OCI-LY3 (cell line): ENCODE data around the gene TNFRSF19.

Experiments used
- H2AFZ ChIP-seq: fragments of 200-600, 300-600 bp; shearing (Covaris generic); 2 replicates; pipeline ENCODE4 v1.6.0; 2014; ENCODE audit warnings: antibody characterized with exemption, low read depth, low read length
- H3K27ac ChIP-seq: fragments of 200-600, 300-600 bp; sonication (generic); 2 replicates; pipeline ENCODE4 v1.5.1; 2014; ENCODE audit warnings: mild to moderate bottlenecking, low read length, moderate library complexity, mixed read lengths
- H3K27me3 ChIP-seq: fragments of 200-600, 300-600 bp; sonication (generic); 2 replicates; pipeline ENCODE4 v1.6.1; 2014; ENCODE audit warnings: low read depth, low read length, mixed read lengths
- H3K36me3 ChIP-seq: fragments of 200-600, 300-600 bp; sonication (generic); replicated peaks from 2 replicates; pipeline ENCODE3; 2014; ENCODE audit warnings: low read depth, low read length, mixed read lengths
- H3K4me1 ChIP-seq: fragments of 300-600, 200-600 bp; sonication (generic); 2 replicates; pipeline ENCODE4 v1.6.1; 2014; ENCODE audit warnings: low read length, mixed read lengths
- H3K4me2 ChIP-seq: fragments of 200-600, 300-600 bp; sonication (generic); 2 replicates; pipeline ENCODE4 v1.6.1; 2014; ENCODE audit warnings: low read length, mixed read lengths
- H3K4me3 ChIP-seq: fragments of 300-600, 200-600 bp; sonication (generic); 2 replicates; pipeline ENCODE4 v1.5.1; 2014; ENCODE audit warnings: antibody characterized with exemption, mild to moderate bottlenecking, low read length, moderate library complexity
- H3K79me2 ChIP-seq: fragments of 300-600, 200-600 bp; shearing (Covaris generic); 2 replicates; pipeline ENCODE4 v1.6.1; 2014; ENCODE audit warnings: mild to moderate bottlenecking, low read length, mixed read lengths
- H3K9ac ChIP-seq: fragments of 300-600, 200-600 bp; shearing (Covaris generic); 2 replicates; pipeline ENCODE4 v1.6.0; 2014; ENCODE audit warnings: mild to moderate bottlenecking, low read length, moderate library complexity
- H3K9me3 ChIP-seq: fragments of 200-600, 300-600 bp; shearing (Covaris generic); 2 replicates; pipeline ENCODE4 v1.6.1; 2014; ENCODE audit warnings: low read length, mixed read lengths; ENCODE audit not compliant: insufficient read depth
- H4K20me1 ChIP-seq: fragments of 200-600, 300-600 bp; sonication (generic); 2 replicates; pipeline ENCODE4 v1.6.1; 2016; ENCODE audit warnings: low read length, mixed read lengths; ENCODE audit not compliant: insufficient read depth
- EZH2phosphoT487 ChIP-seq: fragments of 200-600 bp; shearing (Covaris generic); IDR thresholded peaks from 2 replicates; pipeline ENCODE4 v1.6.1; 2018; ENCODE audit warnings: antibody characterized with exemption, mixed run types, low read depth
- TF ChIP-seq, protein P1 (sequence below): fragments of 200-600, 300-600 bp; sonication (generic); IDR thresholded peaks from 2 replicates; pipeline ENCODE4 v1.5.1; 2014; ENCODE audit warnings: antibody characterized with exemption, low read length, low read depth

Gene TNFRSF19

GRCh38 chr13:23615395-23616081, 45.3 kb downstream of the TNFRSF19 start:
- peaks cover 42% of the 10 kb centered on the region for H3K27me3 ChIP-seq
- H3K79me2 ChIP-seq = no peaks in the 10 kb centered on the region
- peaks cover 4% of the 10 kb centered on the region for H3K4me1 ChIP-seq
- no peak overlapping the region for H3K27ac ChIP-seq
- no peak overlapping the region for H3K9ac ChIP-seq
- TF ChIP-seq EZH2phosphoT487 = no peak
- TF ChIP-seq, protein P1, sequence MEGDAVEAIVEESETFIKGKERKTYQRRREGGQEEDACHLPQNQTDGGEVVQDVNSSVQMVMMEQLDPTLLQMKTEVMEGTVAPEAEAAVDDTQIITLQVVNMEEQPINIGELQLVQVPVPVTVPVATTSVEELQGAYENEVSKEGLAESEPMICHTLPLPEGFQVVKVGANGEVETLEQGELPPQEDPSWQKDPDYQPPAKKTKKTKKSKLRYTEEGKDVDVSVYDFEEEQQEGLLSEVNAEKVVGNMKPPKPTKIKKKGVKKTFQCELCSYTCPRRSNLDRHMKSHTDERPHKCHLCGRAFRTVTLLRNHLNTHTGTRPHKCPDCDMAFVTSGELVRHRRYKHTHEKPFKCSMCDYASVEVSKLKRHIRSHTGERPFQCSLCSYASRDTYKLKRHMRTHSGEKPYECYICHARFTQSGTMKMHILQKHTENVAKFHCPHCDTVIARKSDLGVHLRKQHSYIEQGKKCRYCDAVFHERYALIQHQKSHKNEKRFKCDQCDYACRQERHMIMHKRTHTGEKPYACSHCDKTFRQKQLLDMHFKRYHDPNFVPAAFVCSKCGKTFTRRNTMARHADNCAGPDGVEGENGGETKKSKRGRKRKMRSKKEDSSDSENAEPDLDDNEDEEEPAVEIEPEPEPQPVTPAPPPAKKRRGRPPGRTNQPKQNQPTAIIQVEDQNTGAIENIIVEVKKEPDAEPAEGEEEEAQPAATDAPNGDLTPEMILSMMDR = no peak
- no peak overlapping the region for H3K4me2 ChIP-seq
- no peaks in the 10 kb centered on the region for H3K9me3 ChIP-seq
- no peak overlapping the region for H3K4me3 ChIP-seq
- no peaks in the 10 kb centered on the region for H3K36me3 ChIP-seq
- H4K20me1 ChIP-seq = no peaks in the 10 kb centered on the region
- H2AFZ ChIP-seq = no peak overlapping the region

- Histone ChIP-seq H3K9me3 (no peaks in the 10 kb centered on the region), H2AFZ (no peak overlapping the region), H3K4me3 (no peak overlapping the region), H3K9ac (no peak overlapping the region), H3K4me2 (no peak overlapping the region), H3K27ac (no peak overlapping the region), H3K27me3 (peaks cover 42% of the 10 kb centered on the region), H3K79me2 (no peaks in the 10 kb centered on the region), H3K36me3 (no peaks in the 10 kb centered on the region), H3K4me1 (0 out of 2 replicates have a peak, but pooled peaks cover under 1% of the 10 kb centered on the region), H4K20me1 (no peaks in the 10 kb centered on the region)
- no peak for TF ChIP-seq EZH2phosphoT487
- TF ChIP-seq, protein P1 = no peak
Observed at GRCh38 chr13:23616228-23616627, 46.0 kb downstream of the TNFRSF19 start.

GRCh38 chr13:23617551-23618024, 47.4 kb downstream of the TNFRSF19 start:
- H3K4me1 ChIP-seq = no peaks in the 10 kb centered on the region
- TF ChIP-seq, protein P1 = no peak
- no peak for TF ChIP-seq EZH2phosphoT487
- H3K4me2 ChIP-seq = no peak overlapping the region
- peaks cover 42% of the 10 kb centered on the region for H3K27me3 ChIP-seq
- H3K27ac ChIP-seq = no peak overlapping the region
- no peak overlapping the region for H3K4me3 ChIP-seq
- no peaks in the 10 kb centered on the region for H4K20me1 ChIP-seq
- no peak overlapping the region for H2AFZ ChIP-seq
- no peaks in the 10 kb centered on the region for H3K79me2 ChIP-seq
- H3K9ac ChIP-seq = no peak overlapping the region
- H3K36me3 ChIP-seq = no peaks in the 10 kb centered on the region
- no peaks in the 10 kb centered on the region for H3K9me3 ChIP-seq

GRCh38 chr13:23618341-23618740, 48.1 kb downstream of the TNFRSF19 start:
- Histone ChIP-seq H3K4me2 (no peak overlapping the region), H3K4me1 (0 out of 2 replicates have a peak, but pooled peaks cover 2% of the 10 kb centered on the region), H2AFZ (no peak overlapping the region), H3K9me3 (no peaks in the 10 kb centered on the region), H3K27me3 (peaks cover 35% of the 10 kb centered on the region), H3K79me2 (no peaks in the 10 kb centered on the region), H3K4me3 (no peak overlapping the region), H3K36me3 (no peaks in the 10 kb centered on the region), H3K9ac (no peak overlapping the region), H4K20me1 (no peaks in the 10 kb centered on the region), H3K27ac (no peak overlapping the region)
- TF ChIP-seq EZH2phosphoT487 = no peak
- TF ChIP-seq, protein P1 = no peak
